SK-N-SH (cell line): ENCODE measurements around the gene DNAJB6. TPM values are rescaled to one million over a fixed set of nuclear protein-coding genes. Genes with fewer than 3 reads are reported as not detected.

Experiments
- CTCF ChIA-PET: fragments of 300-600, 350-600 bp; formaldehyde crosslinking; extraction: SDS; loops from one replicate; lab custom pipeline; 2021; lab: Yijun Ruan, JAX
- POLR2A ChIA-PET: fragments of 350-600 bp; sonication (Branson Sonifier 250); formaldehyde crosslinking; extraction: SDS; loops from one replicate; lab custom pipeline; 2020; ENCODE audit warnings: antibody characterized with exemption, inconsistent platforms; lab: Yijun Ruan, JAX
- DNase-seq: peaks from one replicate; pipeline ENCODE4 v3.0.0; 2012
- H2AFZ ChIP-seq: fragments of 200-600 bp; sonication (generic); 2 replicates; pipeline ENCODE4 v1.8.1; 2016; ENCODE audit warnings: antibody characterized with exemption, mild to moderate bottlenecking, low read depth
- H3F3A ChIP-seq: fragments of 200-600 bp; sonication (generic); replicated peaks from 2 replicates; pipeline ENCODE3; 2016; ENCODE audit warnings: antibody characterized with exemption, mild to moderate bottlenecking; ENCODE audit not compliant: insufficient read depth
- H3K27ac ChIP-seq, 2 experiments: fragments of 200-500 bp in 1 of 2; fragments of 200-600 bp in 1 of 2; sonication (Bioruptor generic) in 1 of 2; sonication (generic), shearing (Covaris generic) in 1 of 2; 2 replicates each; pipeline versions ENCODE4 v1.5.1 to v1.6.1; 2014 to 2016; ENCODE audit warnings: low read depth in 2 of 2, inconsistent platforms in 1 of 2, low read length in 1 of 2, mild to moderate bottlenecking in 1 of 2, mixed read lengths in 1 of 2
- H3K27me3 ChIP-seq: fragments of 200-600 bp; sonication (generic), shearing (Covaris generic); 2 replicates; pipeline ENCODE4 v1.6.1; 2016; ENCODE audit warnings: mixed run types; ENCODE audit not compliant: insufficient read depth
- H3K36me3 ChIP-seq, 2 experiments: fragments of 200-500 bp in 1 of 2; fragments of 200-600 bp in 1 of 2; sonication (Bioruptor generic) in 1 of 2; sonication (generic) in 1 of 2; replicated peaks in 1 of 2; 2 replicates each; pipeline versions ENCODE3 to v1.5.1; 2014 to 2016; ENCODE audit warnings: low read length in 1 of 2, mild to moderate bottlenecking in 1 of 2; ENCODE audit not compliant: insufficient read depth in 2 of 2, control insufficient read depth in 1 of 2
- H3K4me1 ChIP-seq, 2 experiments: fragments of 200-500 bp in 1 of 2; fragments of 200-600 bp in 1 of 2; sonication (Bioruptor generic) in 1 of 2; sonication (generic), shearing (Covaris generic) in 1 of 2; 2 replicates each; pipeline versions ENCODE4 v1.5.1 to v1.6.1; 2014 to 2016; ENCODE audit warnings: low read depth in 1 of 2, low read length in 1 of 2, mixed run types in 1 of 2; ENCODE audit not compliant: insufficient read depth in 2 of 2, control insufficient read depth in 1 of 2
- H3K4me2 ChIP-seq: fragments of 200-600 bp; sonication (generic), shearing (Covaris generic); 2 replicates; pipeline ENCODE4 v1.6.1; 2017; ENCODE audit warnings: mixed run types
- H3K4me3 ChIP-seq, 2 experiments: fragments of 200-500 bp in 1 of 2; fragments of 200-600 bp in 1 of 2; sonication (Bioruptor generic) in 1 of 2; sonication (generic), shearing (Covaris generic) in 1 of 2; 2 replicates each; pipeline versions ENCODE4 v1.5.1 to v1.8.1; 2014 to 2016; ENCODE audit warnings: low read depth in 2 of 2, inconsistent platforms in 1 of 2, low read length in 1 of 2, mild to moderate bottlenecking in 1 of 2, mixed read lengths in 1 of 2, moderate library complexity in 1 of 2
- H3K79me2 ChIP-seq: fragments of 200-600 bp; sonication (generic); 2 replicates; pipeline ENCODE4 v1.8.1; 2017; ENCODE audit warnings: mild to moderate bottlenecking; ENCODE audit not compliant: insufficient read depth
- H3K9ac ChIP-seq: fragments of 200-600 bp; sonication (generic); 2 replicates; pipeline ENCODE4 v1.6.1; 2017; ENCODE audit warnings: mixed run types
- H3K9me2 ChIP-seq: fragments of 200-600 bp; sonication (generic); 2 replicates; pipeline ENCODE4 v1.6.1; 2017; ENCODE audit warnings: mixed run types
- H3K9me3 ChIP-seq: fragments of 200-600 bp; sonication (generic); 2 replicates; pipeline ENCODE4 v1.6.1; 2017; ENCODE audit warnings: mixed run types, mild to moderate bottlenecking, moderate library complexity
- H4K20me1 ChIP-seq: fragments of 200-600 bp; sonication (generic); 2 replicates; pipeline ENCODE4 v1.6.1; 2017; ENCODE audit warnings: mild to moderate bottlenecking, mixed run types; ENCODE audit not compliant: insufficient read depth
- CHD2 ChIP-seq: fragments of 150-350 bp; IDR thresholded peaks from 2 replicates; pipeline ENCODE4 v1.6.1; 2018; ENCODE audit warnings: low read length; ENCODE audit not compliant: partially characterized antibody
- CTCF ChIP-seq: fragments of 200-600 bp; sonication (generic); IDR thresholded peaks from 2 replicates; pipeline ENCODE4 v1.6.1; 2017; ENCODE audit warnings: antibody characterized with exemption, mild to moderate bottlenecking, moderate library complexity
- EZH2phosphoT487 ChIP-seq: fragments of 200-600 bp; sonication (generic); IDR thresholded peaks from 2 replicates; pipeline ENCODE4 v1.6.1; 2017; ENCODE audit warnings: low read depth, mixed run types, mild to moderate bottlenecking, antibody characterized with exemption, moderate library complexity, borderline replicate concordance
- FOXM1 ChIP-seq: IDR thresholded peaks from 2 replicates; pipeline ENCODE4 v1.4.0; 2012; ENCODE audit warnings: low read depth, mild to moderate bottlenecking
- GABPA ChIP-seq: IDR thresholded peaks from 2 replicates; pipeline ENCODE4 v1.4.0; 2012; ENCODE audit warnings: low read depth, mild to moderate bottlenecking
- IRF3 ChIP-seq: fragments of 150-350 bp; IDR thresholded peaks from 2 replicates; pipeline ENCODE4 v1.6.1; 2016; ENCODE audit warnings: mild to moderate bottlenecking, low read depth, low read length
- MEF2A ChIP-seq: IDR thresholded peaks from 2 replicates; pipeline ENCODE4 v1.4.0; 2012; ENCODE audit warnings: low read depth, borderline replicate concordance
- NRF1 ChIP-seq: IDR thresholded peaks from 2 replicates; pipeline ENCODE4 v1.6.1; 2012; ENCODE audit warnings: low read depth, mild to moderate bottlenecking, low read length
- RCOR1 ChIP-seq: fragments of 150-350 bp; IDR thresholded peaks from 2 replicates; pipeline ENCODE4 v1.6.1; 2017; ENCODE audit warnings: antibody characterized with exemption, low read length
- TAF1 ChIP-seq: IDR thresholded peaks from 2 replicates; pipeline ENCODE4 v1.6.1; 2012; ENCODE audit warnings: low read depth, mild to moderate bottlenecking, low read length, moderate library complexity, borderline replicate concordance
- USF1 ChIP-seq: IDR thresholded peaks from 2 replicates; pipeline ENCODE4 v1.4.0; 2012; ENCODE audit warnings: low read depth, borderline replicate concordance
- WGBS: methylation state at CpG from one replicate; pipeline ENCODE4 v1.1.6; 2017; ENCODE audit warnings: low lambda C conversion rate; 5-methylcytosine and 5-hydroxymethylcytosine counted together
- polyA plus RNA-seq, 3 experiments: library from polyadenylated mRNA; depleted of rRNA; stranded (reverse); fragments of >200 nt; gene quantifications; 2 replicates each; pipeline ENCODE4 v1.2.3, GENCODE V29; 2012
- TF ChIP-seq, protein P1 (sequence below): IDR thresholded peaks from 2 replicates; pipeline ENCODE4 v1.6.1; 2012; ENCODE audit warnings: mild to moderate bottlenecking, low read depth, low read length, moderate library complexity

Gene DNAJB6
- polyA plus RNA-seq, 1 of the 3 experiments (the other 2 are of a cell fraction) = 176 TPM

DNA sequence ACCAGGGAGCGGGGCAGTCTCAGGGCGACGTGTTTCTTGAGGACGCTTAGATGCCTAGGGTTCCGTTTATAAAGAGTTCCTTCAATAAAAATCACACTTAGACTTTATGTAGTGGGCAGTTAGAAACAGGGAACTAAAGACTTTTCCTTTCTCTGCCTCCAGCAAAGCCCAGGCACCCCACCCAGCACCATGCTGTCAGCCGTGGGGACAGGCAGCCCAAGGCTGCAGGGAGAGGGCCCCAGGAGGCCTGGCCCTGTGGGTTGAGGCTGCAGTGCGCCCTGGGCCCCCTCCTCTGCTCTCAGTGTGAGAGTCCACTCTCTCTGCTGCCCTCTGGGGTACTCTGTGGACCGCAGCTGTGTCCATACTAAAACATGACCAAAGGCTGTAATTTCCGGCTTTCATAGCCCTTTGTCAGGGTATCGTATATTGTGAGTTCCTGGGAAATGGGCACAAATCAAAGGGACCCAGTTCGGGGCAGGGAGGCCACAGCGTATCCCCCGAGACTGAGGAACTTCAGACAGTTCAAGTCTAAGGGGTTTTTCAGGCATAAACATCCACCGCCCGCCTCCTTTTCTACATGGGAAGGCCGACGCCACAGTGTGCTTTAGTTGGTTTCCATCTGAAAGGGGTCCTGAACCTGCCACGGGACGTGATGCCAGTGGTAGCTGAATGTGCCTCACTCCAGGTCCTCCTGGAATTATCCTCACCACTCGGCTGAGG, 59.7 kb downstream of the DNAJB6 start:
- H3K79me2 ChIP-seq = peaks cover 90% of the 10 kb centered on the region
- no peak overlapping the region for H2AFZ ChIP-seq
- H3K9me2 ChIP-seq = no peaks in the 10 kb centered on the region
- no peak overlapping the region for H3K9ac ChIP-seq
- peaks cover 38 to 43% of the 10 kb centered on the region in 2 experiments for H3K36me3 ChIP-seq
- ChIA-PET POLR2A (no interaction called here), CTCF (interaction anchor here (1.1 to 7.4 kb wide), 7 partner anchors 8 to 478 kb away, joined by 3 to 90 read pairs (median 5); no protein-coding TSS in a partner anchor)
- peak; percentile 55 for DNase-seq
- peaks cover 9 to 30% of the 10 kb centered on the region in 2 experiments; a peak in 3 of 4 replicates for H3K4me1 ChIP-seq
- no peaks in the 10 kb centered on the region for H3K9me3 ChIP-seq
- H3F3A ChIP-seq = peaks cover 32% of the 10 kb centered on the region
- H3K27me3 ChIP-seq = no peaks in the 10 kb centered on the region
- H3K27ac ChIP-seq = peak overlapping the region in 1 of 2 experiments; percentile 93; a peak in 1 of 4 replicates
- H3K4me3 ChIP-seq = no peak overlapping the region
- TF ChIP-seq, protein P1, sequence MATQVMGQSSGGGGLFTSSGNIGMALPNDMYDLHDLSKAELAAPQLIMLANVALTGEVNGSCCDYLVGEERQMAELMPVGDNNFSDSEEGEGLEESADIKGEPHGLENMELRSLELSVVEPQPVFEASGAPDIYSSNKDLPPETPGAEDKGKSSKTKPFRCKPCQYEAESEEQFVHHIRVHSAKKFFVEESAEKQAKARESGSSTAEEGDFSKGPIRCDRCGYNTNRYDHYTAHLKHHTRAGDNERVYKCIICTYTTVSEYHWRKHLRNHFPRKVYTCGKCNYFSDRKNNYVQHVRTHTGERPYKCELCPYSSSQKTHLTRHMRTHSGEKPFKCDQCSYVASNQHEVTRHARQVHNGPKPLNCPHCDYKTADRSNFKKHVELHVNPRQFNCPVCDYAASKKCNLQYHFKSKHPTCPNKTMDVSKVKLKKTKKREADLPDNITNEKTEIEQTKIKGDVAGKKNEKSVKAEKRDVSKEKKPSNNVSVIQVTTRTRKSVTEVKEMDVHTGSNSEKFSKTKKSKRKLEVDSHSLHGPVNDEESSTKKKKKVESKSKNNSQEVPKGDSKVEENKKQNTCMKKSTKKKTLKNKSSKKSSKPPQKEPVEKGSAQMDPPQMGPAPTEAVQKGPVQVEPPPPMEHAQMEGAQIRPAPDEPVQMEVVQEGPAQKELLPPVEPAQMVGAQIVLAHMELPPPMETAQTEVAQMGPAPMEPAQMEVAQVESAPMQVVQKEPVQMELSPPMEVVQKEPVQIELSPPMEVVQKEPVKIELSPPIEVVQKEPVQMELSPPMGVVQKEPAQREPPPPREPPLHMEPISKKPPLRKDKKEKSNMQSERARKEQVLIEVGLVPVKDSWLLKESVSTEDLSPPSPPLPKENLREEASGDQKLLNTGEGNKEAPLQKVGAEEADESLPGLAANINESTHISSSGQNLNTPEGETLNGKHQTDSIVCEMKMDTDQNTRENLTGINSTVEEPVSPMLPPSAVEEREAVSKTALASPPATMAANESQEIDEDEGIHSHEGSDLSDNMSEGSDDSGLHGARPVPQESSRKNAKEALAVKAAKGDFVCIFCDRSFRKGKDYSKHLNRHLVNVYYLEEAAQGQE = no peak
- TF ChIP-seq TAF1 (no peak), USF1 (no peak), FOXM1 (no peak), CHD2 (no peak), MEF2A (no peak), GABPA (no peak), CTCF (no peak), NRF1 (no peak), EZH2phosphoT487 (no peak), RCOR1 (no peak), IRF3 (no peak)
- H4K20me1 ChIP-seq = peaks cover 8% of the 10 kb centered on the region; the same call in 1 of the 2 replicates
- 97% methylated on average over 20 of the region's 20 CpGs for WGBS
- no peak overlapping the region for H3K4me2 ChIP-seq
